Brain microvascular endothelial cell (primary cell): ENCODE results near the gene ROCK2.

Experiments
- DNase-seq: peaks from one replicate; pipeline ENCODE4 v3.0.0-alpha.2; 2020
- H3K27ac ChIP-seq: fragments of 250-450 bp; sonication (Bioruptor Pico); 2 replicates; pipeline ENCODE4 v1.5.1; 2020; ENCODE audit warnings: mild to moderate bottlenecking, moderate library complexity
- H3K27me3 ChIP-seq: fragments of 250-450 bp; sonication (Bioruptor Pico); replicated peaks from 2 replicates; pipeline ENCODE4 v1.5.1; 2020; ENCODE audit warnings: mild to moderate bottlenecking
- H3K36me3 ChIP-seq: fragments of 250-450 bp; sonication (Bioruptor Pico); replicated peaks from 2 replicates; pipeline ENCODE4 v1.5.1; 2020; ENCODE audit warnings: mild to moderate bottlenecking
- H3K4me3 ChIP-seq: 2 replicates; pipeline ENCODE4 v1.5.1; 2011; ENCODE audit warnings: low read depth, mild to moderate bottlenecking, control low read depth, low read length, moderate library complexity
- CTCF ChIP-seq: IDR thresholded peaks from 2 replicates; pipeline ENCODE4 v1.5.1; 2011; ENCODE audit warnings: low read depth, mild to moderate bottlenecking, moderate library complexity, low read length, control low read depth, inconsistent platforms; ENCODE audit errors: missing control alignments
- in situ Hi-C: cut with HindIII; loops from 2 replicates; pipeline ENCODE4 v1.10.0; 2017; ENCODE audit warnings: low sequenced_read_pairs, low pct_ligation_motif_present

ROCK2 gene

GRCh38 chr2:11347403-11347959 is 3.0 kb upstream of the ROCK2 start:
- in situ Hi-C loops = no loop called here
- H3K4me3 ChIP-seq = no peak overlapping the region
- H3K27me3 ChIP-seq = no peaks in the 10 kb centered on the region
- no peak overlapping the region for H3K27ac ChIP-seq
- H3K36me3 ChIP-seq = no peaks in the 10 kb centered on the region
- TF ChIP-seq CTCF = no peak
- no peak for DNase-seq

DNA sequence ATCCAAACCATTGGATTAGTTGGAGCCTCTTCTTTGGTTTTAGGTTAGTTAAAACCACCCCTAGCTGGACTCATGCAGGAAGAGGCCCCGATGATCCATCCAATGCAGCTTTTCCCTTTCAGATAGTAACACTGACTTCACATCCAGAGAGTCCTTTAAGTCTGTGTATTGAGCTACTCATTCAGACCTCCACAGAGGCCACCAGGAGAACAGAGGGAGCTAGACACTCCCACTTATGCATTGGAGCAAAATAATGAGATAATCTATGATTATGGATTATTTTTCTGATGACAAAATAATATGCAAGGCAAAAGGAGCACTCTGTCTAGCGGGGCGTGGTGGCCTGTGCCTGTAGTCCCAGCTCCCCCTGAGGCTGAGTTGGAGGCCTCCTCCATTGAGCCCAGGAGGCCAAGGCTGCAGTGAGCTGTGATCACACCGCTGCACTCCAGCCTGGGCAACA is 1.6 kb upstream of the ROCK2 start:
- no peaks in the 10 kb centered on the region for H3K36me3 ChIP-seq
- TF ChIP-seq CTCF = no peak
- no peak overlapping the region for H3K27ac ChIP-seq
- in situ Hi-C loops = no loop called here
- DNase-seq = no peak
- no peak overlapping the region for H3K4me3 ChIP-seq
- no peaks in the 10 kb centered on the region for H3K27me3 ChIP-seq

DNA sequence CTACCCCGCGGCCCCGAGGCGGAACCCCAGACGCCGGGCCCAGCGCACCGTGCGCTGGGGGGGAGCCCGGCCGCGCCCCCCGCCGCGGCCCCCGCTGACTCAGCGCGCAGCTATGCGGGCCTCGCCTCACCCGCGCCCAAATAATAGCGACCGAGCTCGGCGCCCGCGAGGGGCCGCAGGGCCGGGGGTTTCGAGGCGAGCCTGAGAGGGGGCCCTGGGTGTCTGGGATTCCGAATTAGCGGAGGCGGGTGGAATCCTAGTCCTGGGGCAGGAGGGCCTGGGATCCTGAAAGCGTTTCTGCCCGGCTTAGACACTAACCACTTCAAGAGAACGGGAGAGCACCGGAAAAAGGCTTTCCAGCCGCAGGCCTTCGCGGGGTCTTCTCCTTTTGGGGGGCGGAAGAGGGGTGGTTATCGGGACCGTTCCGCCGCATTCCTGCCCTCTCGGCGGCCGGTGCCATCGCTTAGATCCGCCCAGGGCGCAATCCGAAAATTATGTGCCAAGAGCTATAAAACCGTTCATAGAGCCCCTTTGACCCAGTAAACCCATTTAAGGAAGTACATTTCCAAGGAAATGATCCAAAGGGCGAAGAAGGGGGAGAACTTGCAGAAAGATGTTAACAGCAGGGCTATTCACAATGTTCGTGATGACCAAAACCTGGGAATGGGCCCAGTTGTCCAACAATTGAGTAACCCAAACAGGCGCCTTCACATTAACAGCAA is 681 bp upstream of the ROCK2 start:
- Histone ChIP-seq H3K27me3 (no peaks in the 10 kb centered on the region), H3K36me3 (no peaks in the 10 kb centered on the region), H3K27ac (peak overlapping the region; percentile 84), H3K4me3 (peak overlapping the region; percentile 90)
- in situ Hi-C loops = no loop called here
- DNase-seq = peak; percentile 18
- no peak for TF ChIP-seq CTCF

GRCh38 chr2:11343650-11344341 is 640 bp downstream of the ROCK2 start:
- Histone ChIP-seq H3K36me3 (no peaks in the 10 kb centered on the region), H3K4me3 (peak overlapping the region; percentile 90), H3K27me3 (no peaks in the 10 kb centered on the region), H3K27ac (peak overlapping the region; percentile 84)
- peak; percentile 18 for DNase-seq
- in situ Hi-C loops = no loop called here
- no peak for TF ChIP-seq CTCF

GRCh38 chr2:11343368-11343649 is 1.1 kb downstream of the ROCK2 start:
- Histone ChIP-seq H3K27me3 (no peaks in the 10 kb centered on the region), H3K36me3 (no peaks in the 10 kb centered on the region), H3K4me3 (peak overlapping the region; percentile 90), H3K27ac (peak overlapping the region; percentile 84)
- in situ Hi-C loops = no loop called here
- no peak for TF ChIP-seq CTCF
- no peak for DNase-seq
